CD4-positive, alpha-beta T cell (primary cell): ENCODE data around the gene TAOK3. TPM values are rescaled to one million over a fixed set of nuclear protein-coding genes. Genes with fewer than 3 reads are reported as not detected.
A peak's percentile ranks its signal among the peaks of the same experiment; 100 is the strongest.

ENCODE experiments used
- ATAC-seq: fragments of 200-7000 bp; cut with Tn5 transposase; one replicate; pipeline ENCODE4 v1.10.0; 2022; ENCODE audit warnings: mild to moderate bottlenecking; ENCODE audit not compliant: poor library complexity
- CTCF ChIA-PET: fragments of 350-600 bp; sonication (Branson Sonifier 250); formaldehyde crosslinking; loops from one replicate; lab custom pipeline; 2021; ENCODE audit warnings: antibody characterized with exemption, inconsistent platforms; lab: Charles Lee
- POLR2A ChIA-PET: fragments of 350-600 bp; sonication (Branson Sonifier 250); formaldehyde crosslinking; loops from one replicate; lab custom pipeline; 2021; ENCODE audit warnings: antibody characterized with exemption, inconsistent platforms; lab: Charles Lee
- DNase-seq, 14 experiments: peaks; one replicate each; pipeline ENCODE4 v3.0.0-alpha.2; 2013 to 2020; ENCODE audit warnings: mixed read lengths in 2 of 14
- H3K27ac ChIP-seq, 2 donors: one replicate each; pipeline versions ENCODE4 v1.5.1 to v1.7.0; 2013; ENCODE audit warnings: low read length in 2 of 2, low read depth in 1 of 2, mild to moderate bottlenecking in 1 of 2
- H3K27me3 ChIP-seq, 2 experiments: 1 replicate in 1 of 2; 2 replicates in 1 of 2; pipeline versions ENCODE4 v1.6.1 to v1.7.0; 2013; ENCODE audit warnings: low read length in 2 of 2, control low read depth in 1 of 2, mild to moderate bottlenecking in 1 of 2, moderate library complexity in 1 of 2; ENCODE audit not compliant: insufficient read depth in 2 of 2, control insufficient read depth in 1 of 2
- H3K36me3 ChIP-seq: one replicate; pipeline ENCODE4 v1.6.1; 2013; ENCODE audit warnings: low read length, control low read depth; ENCODE audit not compliant: insufficient read depth
- H3K4me1 ChIP-seq: one replicate; pipeline ENCODE4 v1.6.1; 2013; ENCODE audit warnings: low read length, control low read depth; ENCODE audit not compliant: insufficient read depth
- H3K4me3 ChIP-seq: one replicate; pipeline ENCODE4 v1.5.1; 2013; ENCODE audit warnings: mild to moderate bottlenecking, low read length, moderate library complexity
- H3K9me3 ChIP-seq, 2 experiments: 1 replicate in 1 of 2; 2 replicates in 1 of 2; pipeline versions ENCODE4 v1.6.1 to v1.7.0; 2013; ENCODE audit warnings: low read length in 2 of 2, mild to moderate bottlenecking in 2 of 2, control low read depth in 1 of 2, moderate library complexity in 1 of 2; ENCODE audit not compliant: control insufficient read depth in 1 of 2, insufficient read depth in 1 of 2
- H3K27ac Mint-ChIP-seq: one replicate; pipeline ENCODE4 v1.8.0; 2020; ENCODE audit warnings: mixed read lengths
- H3K27me3 Mint-ChIP-seq: one replicate; pipeline ENCODE4 v1.8.0; 2021; ENCODE audit warnings: mixed read lengths
- H3K36me3 Mint-ChIP-seq: one replicate; pipeline ENCODE4 v1.8.0; 2021; ENCODE audit warnings: low read depth, mixed read lengths
- H3K4me1 Mint-ChIP-seq: one replicate; pipeline ENCODE4 v1.8.0; 2021; ENCODE audit warnings: low read depth, mixed read lengths
- H3K4me3 Mint-ChIP-seq: one replicate; pipeline ENCODE4 v1.8.0; 2020; ENCODE audit warnings: mild to moderate bottlenecking, mixed read lengths
- H3K9me3 Mint-ChIP-seq: one replicate; pipeline ENCODE4 v1.8.0; 2020; ENCODE audit warnings: mixed read lengths
- intact Hi-C, 2 experiments: fragments of 100-400 bp; cut with DNase I in 1 of 2; cut with micrococcal nuclease in 1 of 2; formaldehyde crosslinking; loops; one replicate each; pipeline versions ENCODE4 v1.15.1 to v1.9.0; 2023 to 2025; cut with DNase I, micrococcal nuclease
- polyA plus RNA-seq, 2 donors: library from polyadenylated mRNA; unstranded; fragments of 120-200 nt; gene quantifications; one replicate each; pipeline ENCODE4 v1.2.1, GENCODE V29; 2013
- total RNA-seq, 174 experiments: library from RNA in 2 of 174; stranded (reverse) in 2 of 174; gene quantifications; one replicate each; pipeline ENCODE4 v1.2.3 and lab custom pipeline; 2021 to 2026
- TF ChIP-seq, protein P1 (sequence below): fragments of 200-600 bp; IDR thresholded peaks from one replicate; pipeline ENCODE4 v1.8.0; 2022; ENCODE audit warnings: antibody characterized with exemption, mild to moderate bottlenecking

TAOK3 gene
- 10 to 100 TPM; 53.5 to 56.6 TPM for total RNA-seq
- polyA plus RNA-seq (2013, experiment 1 of 2) = 54.5 TPM
- 62.7 TPM for polyA plus RNA-seq (2013, experiment 2 of 2)
- total RNA-seq (lab: John Stamatoyannopoulos, UW) = 38.1 to 148 (median 102) reads per million in 172 experiments

DNA sequence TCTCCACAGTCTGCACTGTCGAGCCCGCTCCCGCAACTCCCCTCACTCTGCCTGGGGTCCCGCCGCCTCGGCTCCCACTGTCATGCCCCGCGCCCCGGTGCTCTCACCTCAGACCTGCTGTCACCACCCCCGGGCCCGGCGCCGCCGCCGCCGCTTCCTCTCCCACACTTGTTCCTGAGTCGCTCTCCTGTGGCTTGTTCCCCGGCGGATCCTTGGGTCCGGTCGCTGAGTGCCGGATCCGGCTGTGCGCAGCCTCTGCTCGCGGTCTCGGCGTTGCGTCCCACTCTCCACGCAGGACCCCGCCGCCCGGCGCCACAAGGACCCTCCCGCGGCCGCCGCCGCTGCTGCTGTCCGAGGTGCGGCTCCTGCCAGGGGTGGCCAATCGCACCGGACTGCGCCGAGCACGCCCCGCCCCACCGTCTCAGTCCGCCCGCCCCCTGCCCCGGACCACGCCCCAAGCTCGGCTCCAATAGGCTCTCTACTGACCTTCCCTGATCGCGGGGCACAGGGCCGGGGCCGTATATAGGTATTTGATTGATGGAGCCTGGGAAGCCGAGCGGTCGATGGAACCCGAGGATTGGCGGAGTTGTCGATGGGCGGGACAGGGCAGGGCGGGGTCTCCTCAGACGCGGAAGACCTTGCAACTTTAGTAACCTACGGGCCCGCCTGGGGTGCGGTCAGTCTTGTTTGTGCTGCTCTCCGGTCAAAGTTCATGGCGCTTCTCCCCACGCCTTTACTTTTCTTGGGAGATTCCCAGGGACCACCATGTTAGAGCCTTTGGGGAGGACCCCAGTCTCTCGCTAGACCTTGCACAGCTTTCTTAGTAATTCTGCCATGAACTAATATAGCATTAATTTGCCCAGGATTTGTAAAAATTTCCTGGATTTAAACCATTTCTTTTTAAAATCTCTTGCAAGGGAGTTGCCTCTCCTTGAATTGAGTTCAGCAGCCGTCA is at the start of gene TAOK3:
TAOK3 (minus strand) TSS at position 367 of the 955 bp plus-strand sequence. CDS start 117,340 bp downstream, outside the sequence.
- peaks cover 49% of the 10 kb centered on the region for H3K4me1 ChIP-seq
- Mint-ChIP-seq H3K27ac (peak within 1 kb of the TSS; percentile 100), H3K4me1 (peaks cover 61% of the 10 kb centered on the region), H3K36me3 (peaks cover 17% of the 10 kb centered on the region), H3K27me3 (no peaks in the 10 kb centered on the region), H3K9me3 (no peaks in the 10 kb centered on the region), H3K4me3 (peak within 1 kb of the TSS; percentile 100)
- ChIA-PET POLR2A (interaction anchor here (0.6 to 2.1 kb wide), 6 partner anchors 15 to 311 kb away, joined by 4 to 43 read pairs (median 4); partner anchors contain the start of genes PEBP1 and WSB2), CTCF (interaction anchor here (1.8 kb wide), 1 partner anchor 15 kb away, joined by 6 read pairs; no protein-coding TSS in a partner anchor)
- peak within 1 kb of the TSS; percentile 86 for H3K4me3 ChIP-seq
- peak; percentile 84 for ATAC-seq
- no peaks in the 10 kb centered on the region for H3K36me3 ChIP-seq
- intact Hi-C loops = loop anchor here (5.0 to 10.0 kb wide), 6 partner anchors 68 to 1636 kb away; partner anchors contain the start of genes PEBP1 (in 1 of the 2), PRKAB1 (in 1 of the 2), RNFT2 (in 1 of the 2) and SPRING1 (in 1 of the 2)
- H3K9me3 ChIP-seq = no peaks in the 10 kb centered on the region
- peak within 1 kb of the TSS; percentile 46 to 71 for H3K27ac ChIP-seq
- DNase-seq = peak; percentile 94 to 99 (median 96)
- no peaks in the 10 kb centered on the region for H3K27me3 ChIP-seq
- TF ChIP-seq, protein P1, sequence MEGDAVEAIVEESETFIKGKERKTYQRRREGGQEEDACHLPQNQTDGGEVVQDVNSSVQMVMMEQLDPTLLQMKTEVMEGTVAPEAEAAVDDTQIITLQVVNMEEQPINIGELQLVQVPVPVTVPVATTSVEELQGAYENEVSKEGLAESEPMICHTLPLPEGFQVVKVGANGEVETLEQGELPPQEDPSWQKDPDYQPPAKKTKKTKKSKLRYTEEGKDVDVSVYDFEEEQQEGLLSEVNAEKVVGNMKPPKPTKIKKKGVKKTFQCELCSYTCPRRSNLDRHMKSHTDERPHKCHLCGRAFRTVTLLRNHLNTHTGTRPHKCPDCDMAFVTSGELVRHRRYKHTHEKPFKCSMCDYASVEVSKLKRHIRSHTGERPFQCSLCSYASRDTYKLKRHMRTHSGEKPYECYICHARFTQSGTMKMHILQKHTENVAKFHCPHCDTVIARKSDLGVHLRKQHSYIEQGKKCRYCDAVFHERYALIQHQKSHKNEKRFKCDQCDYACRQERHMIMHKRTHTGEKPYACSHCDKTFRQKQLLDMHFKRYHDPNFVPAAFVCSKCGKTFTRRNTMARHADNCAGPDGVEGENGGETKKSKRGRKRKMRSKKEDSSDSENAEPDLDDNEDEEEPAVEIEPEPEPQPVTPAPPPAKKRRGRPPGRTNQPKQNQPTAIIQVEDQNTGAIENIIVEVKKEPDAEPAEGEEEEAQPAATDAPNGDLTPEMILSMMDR = no peak

DNA sequence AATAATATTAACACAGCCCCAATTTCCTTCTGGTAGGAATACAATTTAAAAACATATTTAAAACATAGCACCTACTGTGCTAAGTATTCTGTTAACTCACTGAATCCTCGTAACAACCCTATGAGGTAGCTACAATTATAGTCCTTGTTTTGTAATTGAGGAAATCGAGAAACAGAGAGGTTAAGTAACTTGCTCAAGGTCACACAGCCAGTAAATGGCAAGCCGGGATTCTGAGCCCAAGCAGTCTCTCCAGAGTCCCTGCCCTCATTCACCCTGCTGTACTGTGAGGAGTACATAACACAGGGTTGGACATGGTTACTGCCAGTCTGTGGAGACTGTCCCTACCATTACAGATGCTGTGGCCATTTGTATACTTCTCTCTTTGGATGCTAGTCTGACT is 48.0 kb upstream of the TAOK3 start:
- no peaks in the 10 kb centered on the region for H3K27me3 ChIP-seq
- DNase-seq (no peak), ATAC-seq (no peak)
- no peak overlapping the region for H3K4me3 ChIP-seq
- ChIA-PET CTCF (no interaction called here), POLR2A (no interaction called here)
- Mint-ChIP-seq H3K4me1 (no peaks in the 10 kb centered on the region), H3K27ac (no peak overlapping the region), H3K9me3 (no peaks in the 10 kb centered on the region), H3K4me3 (no peak overlapping the region), H3K36me3 (peaks cover 39% of the 10 kb centered on the region), H3K27me3 (no peaks in the 10 kb centered on the region)
- intact Hi-C loops = no loop called here
- TF ChIP-seq, protein P1 = no peak
- H3K9me3 ChIP-seq = no peaks in the 10 kb centered on the region
- H3K27ac ChIP-seq = no peak overlapping the region
- no peaks in the 10 kb centered on the region for H3K4me1 ChIP-seq
- peaks cover 13% of the 10 kb centered on the region for H3K36me3 ChIP-seq

DNA sequence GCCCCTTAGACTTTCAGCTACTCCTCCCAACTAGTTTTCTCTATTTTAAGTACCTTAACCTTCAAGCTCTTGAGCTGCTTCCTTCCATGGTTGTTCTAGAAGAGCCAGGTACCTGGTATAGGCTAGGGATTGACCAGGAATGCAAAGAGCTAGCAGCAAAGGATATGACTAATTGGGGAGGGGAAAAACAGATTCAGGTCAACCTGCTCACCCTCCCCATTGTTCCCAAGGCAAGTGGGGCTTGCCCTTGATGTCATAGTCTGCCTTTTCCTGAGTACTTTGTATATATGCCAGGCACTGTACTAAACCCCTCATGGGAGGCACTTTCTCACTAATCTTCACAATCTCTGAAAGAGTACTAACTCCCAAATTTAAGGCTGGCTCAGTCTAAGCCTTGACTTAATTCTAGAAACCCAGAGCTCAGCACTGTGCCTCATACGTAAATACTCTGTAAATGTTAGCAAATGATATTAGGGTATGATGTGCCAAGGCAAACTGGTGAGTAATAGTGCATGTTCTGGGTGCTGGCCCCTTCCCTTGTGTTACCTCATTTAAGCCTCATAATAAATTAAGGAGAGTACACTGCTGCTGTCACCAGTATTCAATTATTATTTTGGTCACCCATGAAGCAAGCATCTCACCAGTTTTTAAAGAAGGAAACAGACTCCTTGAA is 45.8 kb upstream of the TAOK3 start:
- DNase-seq (no peak), ATAC-seq (no peak)
- ChIA-PET POLR2A (no interaction called here), CTCF (no interaction called here)
- Mint-ChIP-seq H3K27me3 (no peaks in the 10 kb centered on the region), H3K4me3 (no peak overlapping the region), H3K9me3 (no peaks in the 10 kb centered on the region), H3K4me1 (no peaks in the 10 kb centered on the region), H3K27ac (no peak overlapping the region), H3K36me3 (peaks cover 59% of the 10 kb centered on the region)
- Histone ChIP-seq H3K9me3 (no peaks in the 10 kb centered on the region), H3K4me1 (no peaks in the 10 kb centered on the region), H3K27me3 (no peaks in the 10 kb centered on the region), H3K4me3 (no peak overlapping the region), H3K36me3 (peaks cover 33% of the 10 kb centered on the region), H3K27ac (no peak overlapping the region)
- TF ChIP-seq, protein P1 = no peak
- intact Hi-C loops = no loop called here
